Adrenal gland (tissue), 5 donors: Measurements from ENCODE around the gene NXPH1.

Source experiments
- POLR2A ChIP-seq, 2 donors: fragments of 450-650 bp; IDR thresholded peaks; one replicate each; pipeline ENCODE4 v1.6.1; 2017; ENCODE audit warnings: antibody characterized with exemption in 2 of 2, mild to moderate bottlenecking in 2 of 2, moderate library complexity in 1 of 2
- TF ChIP-seq, protein P1 (sequence below), 6 experiments: fragments of 450-650 bp in 4 of 6; fragments of 200-600 bp in 2 of 6; sonication (generic) in 1 of 6; IDR thresholded peaks; 1 replicate in 5 of 6; 2 replicates in 1 of 6; pipeline versions ENCODE4 v1.5.1 to v1.8.0; 2016 to 2021; ENCODE audit warnings: antibody characterized with exemption in 6 of 6, mild to moderate bottlenecking in 2 of 6, moderate library complexity in 1 of 6
- donor health status: DM: no; HTN: no; CAD: no.

DNA sequence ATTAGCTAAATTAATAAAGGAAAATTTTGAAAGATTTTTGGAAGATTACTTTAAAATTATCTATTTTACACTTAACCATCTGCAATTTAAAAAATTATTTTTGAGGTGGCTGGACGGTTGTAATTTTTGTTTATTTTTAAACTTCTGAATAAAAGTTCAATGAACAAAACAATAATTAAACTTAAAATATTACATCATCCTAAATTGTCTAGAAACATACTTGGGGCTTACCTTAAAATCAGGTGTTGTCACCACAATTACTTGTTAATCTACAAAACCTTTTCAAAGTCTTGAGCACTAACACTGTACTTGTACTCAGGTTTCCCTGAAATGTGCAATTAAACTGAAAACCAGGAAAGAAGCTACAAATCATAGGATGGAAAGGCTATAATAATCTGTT, 328.3 kb downstream of the NXPH1 start:
- TF ChIP-seq, protein P1, sequence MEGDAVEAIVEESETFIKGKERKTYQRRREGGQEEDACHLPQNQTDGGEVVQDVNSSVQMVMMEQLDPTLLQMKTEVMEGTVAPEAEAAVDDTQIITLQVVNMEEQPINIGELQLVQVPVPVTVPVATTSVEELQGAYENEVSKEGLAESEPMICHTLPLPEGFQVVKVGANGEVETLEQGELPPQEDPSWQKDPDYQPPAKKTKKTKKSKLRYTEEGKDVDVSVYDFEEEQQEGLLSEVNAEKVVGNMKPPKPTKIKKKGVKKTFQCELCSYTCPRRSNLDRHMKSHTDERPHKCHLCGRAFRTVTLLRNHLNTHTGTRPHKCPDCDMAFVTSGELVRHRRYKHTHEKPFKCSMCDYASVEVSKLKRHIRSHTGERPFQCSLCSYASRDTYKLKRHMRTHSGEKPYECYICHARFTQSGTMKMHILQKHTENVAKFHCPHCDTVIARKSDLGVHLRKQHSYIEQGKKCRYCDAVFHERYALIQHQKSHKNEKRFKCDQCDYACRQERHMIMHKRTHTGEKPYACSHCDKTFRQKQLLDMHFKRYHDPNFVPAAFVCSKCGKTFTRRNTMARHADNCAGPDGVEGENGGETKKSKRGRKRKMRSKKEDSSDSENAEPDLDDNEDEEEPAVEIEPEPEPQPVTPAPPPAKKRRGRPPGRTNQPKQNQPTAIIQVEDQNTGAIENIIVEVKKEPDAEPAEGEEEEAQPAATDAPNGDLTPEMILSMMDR (IDR thresholded peaks at IDR 0.05), result no peak
- no peak for TF ChIP-seq POLR2A (IDR thresholded peaks at IDR 0.05)
